HUES64 (cell line): ENCODE data around the gene CXCR2. TPM values are rescaled to one million over a fixed set of nuclear protein-coding genes. Genes with fewer than 3 reads are reported as not detected.

Experiments used
- H3K27ac ChIP-seq: 2 replicates; pipeline ENCODE4 v1.7.0; 2013; ENCODE audit warnings: low read depth, low read length, inconsistent platforms
- H3K27me3 ChIP-seq: 2 replicates; pipeline ENCODE4 v1.6.1; 2013; ENCODE audit warnings: mild to moderate bottlenecking, low read length; ENCODE audit not compliant: insufficient read depth
- H3K36me3 ChIP-seq: 2 replicates; pipeline ENCODE4 v1.6.1; 2013; ENCODE audit warnings: mild to moderate bottlenecking, low read length; ENCODE audit not compliant: insufficient read depth
- H3K4me1 ChIP-seq: 2 replicates; pipeline ENCODE4 v1.6.1; 2013; ENCODE audit warnings: mild to moderate bottlenecking, low read length, moderate library complexity; ENCODE audit not compliant: insufficient read depth
- H3K4me3 ChIP-seq: 2 replicates; pipeline ENCODE4 v1.5.1; 2013; ENCODE audit warnings: mild to moderate bottlenecking, low read length, moderate library complexity
- H3K9ac ChIP-seq: 2 replicates; pipeline ENCODE4 v1.6.1; 2013; ENCODE audit warnings: mild to moderate bottlenecking, low read depth, low read length
- H3K9me3 ChIP-seq: 2 replicates; pipeline ENCODE4 v1.6.1; 2013; ENCODE audit warnings: low read depth, low read length; ENCODE audit not compliant: insufficient read depth
- WGBS: fragments of 150-250, 120-280 bp; methylation state at CpG from one replicate; pipeline ENCODE4 v1.1.7; 2013; ENCODE audit warnings: missing lambda C conversion rate; 5-methylcytosine and 5-hydroxymethylcytosine counted together
- polyA plus RNA-seq, 2 experiments: library from polyadenylated mRNA; stranded (reverse); fragments of 50-300 nt; gene quantifications; one replicate each; pipeline ENCODE4 v1.2.3, GENCODE V29; 2013

The CXCR2 gene
- 0.80 TPM for polyA plus RNA-seq (2013, experiment 1 of 2)
- 0.25 TPM for polyA plus RNA-seq (2013, experiment 2 of 2)

DNA sequence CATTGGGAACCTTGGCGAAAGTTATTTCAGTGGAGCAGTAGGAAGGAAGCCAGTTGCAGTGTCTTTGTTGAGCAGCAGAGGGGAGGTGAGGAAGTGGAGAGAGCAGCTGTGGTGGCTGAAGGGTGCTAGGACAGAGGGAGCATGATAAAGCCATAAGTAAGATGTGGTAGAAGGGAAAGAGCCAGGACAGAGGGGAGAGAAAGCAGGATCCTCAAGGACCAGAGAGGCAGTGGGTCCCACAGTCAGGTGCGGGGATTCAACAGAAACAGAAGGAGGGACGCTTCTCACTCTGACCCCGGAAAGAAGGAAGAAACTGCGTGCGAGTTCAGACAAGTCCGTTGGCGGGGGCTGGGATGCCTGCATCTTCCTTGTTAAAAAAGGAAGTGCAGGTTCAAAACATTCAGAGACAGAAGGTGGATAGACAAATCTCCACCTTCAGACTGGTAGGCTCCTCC, at the start of gene CXCR2:
TSS of gene CXCR2 (plus strand) at position 403 of the 455 bp plus-strand sequence. CDS start 8,774 bp downstream, outside the sequence.
- no peaks in the 10 kb centered on the region for H3K27me3 ChIP-seq
- H3K36me3 ChIP-seq, result no peaks in the 10 kb centered on the region
- WGBS, result 83% methylated on average over 8 of the region's 8 CpGs
- no peak within 1 kb of the TSS for H3K27ac ChIP-seq
- H3K4me1 ChIP-seq, result peaks cover 6% of the 10 kb centered on the region; the same call in 1 of the 2 replicates
- H3K9me3 ChIP-seq, result no peaks in the 10 kb centered on the region
- H3K9ac ChIP-seq, result no peak within 1 kb of the TSS
- H3K4me3 ChIP-seq, result no peak within 1 kb of the TSS

DNA sequence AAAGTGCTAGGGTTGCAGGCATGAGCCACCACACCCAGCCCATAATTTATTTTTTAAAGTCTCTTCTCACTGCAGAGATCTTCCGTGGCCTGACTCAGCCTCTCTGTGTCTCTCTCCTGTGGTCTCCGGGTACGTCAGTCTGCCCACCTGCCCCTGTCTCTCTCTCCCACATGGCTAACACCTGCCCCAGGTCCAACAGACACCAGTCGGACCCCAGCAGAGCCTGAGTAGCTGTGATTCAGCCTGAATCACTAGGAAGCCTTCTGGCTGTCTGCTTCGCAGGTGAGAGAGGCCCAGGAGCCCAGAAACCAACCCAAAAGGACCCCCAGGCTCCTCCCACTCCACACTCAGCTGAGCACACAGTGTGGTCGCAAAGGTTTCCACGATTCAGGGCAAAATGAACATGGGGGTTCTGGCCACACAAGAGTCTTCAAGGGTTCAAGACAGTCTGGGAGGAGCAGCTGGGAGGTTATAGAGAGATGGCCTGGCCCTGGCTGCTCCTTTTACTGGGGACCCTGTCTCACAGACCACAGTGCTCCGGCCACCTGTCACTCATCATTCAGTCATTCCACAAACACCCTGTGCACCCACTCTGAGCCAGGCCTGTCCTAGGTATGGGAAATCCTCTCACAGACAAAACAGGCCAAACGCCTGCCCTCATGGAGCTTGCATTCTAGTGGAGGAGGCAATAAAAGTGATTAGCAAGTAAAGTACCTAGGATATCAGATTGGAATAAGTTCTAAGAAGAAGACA, 48.2 kb upstream of the CXCR2 start:
- Histone ChIP-seq H3K27ac (no peak overlapping the region), H3K27me3 (no peaks in the 10 kb centered on the region), H3K4me1 (no peaks in the 10 kb centered on the region), H3K36me3 (no peaks in the 10 kb centered on the region), H3K4me3 (no peak overlapping the region), H3K9me3 (no peaks in the 10 kb centered on the region), H3K9ac (no peak overlapping the region)
- WGBS, result 86% methylated on average over 9 of the region's 9 CpGs

DNA sequence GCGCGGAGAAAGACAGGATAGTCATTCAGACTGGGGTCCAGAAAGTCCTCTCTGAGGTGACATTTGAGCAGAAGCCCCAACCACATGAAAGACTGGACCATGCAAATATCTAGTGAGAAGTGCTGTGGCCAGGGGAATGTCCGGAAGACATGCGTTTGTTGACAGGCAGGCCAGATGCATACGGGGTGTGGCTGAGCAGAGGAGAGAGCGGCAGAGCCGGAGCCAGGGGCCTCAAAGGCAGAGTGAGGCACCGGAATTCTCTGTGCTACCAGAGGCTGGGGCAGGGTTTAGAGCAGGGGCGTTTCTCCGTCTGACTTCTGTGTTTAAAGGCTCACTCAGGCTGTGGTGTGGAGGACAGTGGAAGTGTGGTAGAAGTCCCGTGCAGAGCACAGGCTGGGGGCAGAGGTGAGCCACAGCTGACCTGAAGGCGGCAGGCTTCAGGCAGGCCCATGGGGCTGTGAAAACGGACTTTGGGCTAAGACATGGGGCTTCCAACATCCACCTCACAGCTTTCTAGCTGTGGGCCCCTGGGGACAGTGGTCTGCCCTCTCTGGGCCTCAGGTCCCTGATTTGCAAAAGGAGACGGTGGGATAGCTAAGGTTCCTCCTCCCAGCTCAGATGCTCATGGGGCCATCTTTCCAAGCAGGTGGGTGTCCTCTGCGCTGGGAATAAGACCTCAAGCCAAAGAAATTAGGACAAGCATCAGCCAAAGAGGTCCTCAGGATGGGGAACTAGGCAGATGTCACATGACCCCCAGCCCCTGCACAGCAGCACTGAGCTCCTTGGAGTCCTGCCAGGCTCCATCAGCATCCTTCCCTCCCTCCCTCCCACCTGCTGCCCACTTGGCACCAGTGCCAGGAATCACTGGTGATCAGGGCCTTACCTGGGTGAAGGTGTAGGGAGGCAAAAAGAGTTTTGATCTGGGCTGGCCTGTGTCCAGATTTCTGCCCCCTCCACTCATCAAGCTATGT, 45.6 kb upstream of the CXCR2 start:
- H3K27ac ChIP-seq, result no peak overlapping the region
- H3K27me3 ChIP-seq, result no peaks in the 10 kb centered on the region
- H3K9ac ChIP-seq, result no peak overlapping the region
- no peak overlapping the region for H3K4me3 ChIP-seq
- H3K9me3 ChIP-seq, result no peaks in the 10 kb centered on the region
- H3K4me1 ChIP-seq, result no peaks in the 10 kb centered on the region
- no peaks in the 10 kb centered on the region for H3K36me3 ChIP-seq
- 78% methylated on average over 15 of the region's 15 CpGs for WGBS

DNA sequence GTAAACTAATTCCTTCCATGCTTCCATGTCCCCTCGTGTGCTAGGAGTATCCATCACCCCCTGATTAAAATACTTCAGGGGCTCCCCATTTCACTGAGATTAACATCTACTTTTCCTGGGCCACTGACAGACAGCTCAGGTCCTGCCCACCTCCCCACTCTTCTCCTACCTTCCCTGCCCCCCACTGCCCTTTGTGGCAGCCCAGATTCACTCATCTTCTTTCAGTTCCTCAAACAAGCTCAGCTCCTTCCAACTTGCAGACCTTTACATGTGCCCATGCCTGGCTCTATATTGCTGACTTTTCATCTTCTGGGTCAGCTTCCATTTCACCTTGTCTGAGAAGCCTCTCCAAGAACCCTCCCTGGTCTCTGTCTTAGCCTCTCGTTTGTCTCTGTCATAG, 44.8 kb upstream of the CXCR2 start:
- Histone ChIP-seq H3K36me3 (no peaks in the 10 kb centered on the region), H3K9me3 (0 out of 2 replicates have a peak, but pooled peaks cover under 1% of the 10 kb centered on the region), H3K27ac (no peak overlapping the region), H3K4me3 (no peak overlapping the region), H3K27me3 (no peaks in the 10 kb centered on the region), H3K4me1 (no peaks in the 10 kb centered on the region), H3K9ac (no peak overlapping the region)
- 89% methylated on average over 1 of the region's 2 CpGs for WGBS

DNA sequence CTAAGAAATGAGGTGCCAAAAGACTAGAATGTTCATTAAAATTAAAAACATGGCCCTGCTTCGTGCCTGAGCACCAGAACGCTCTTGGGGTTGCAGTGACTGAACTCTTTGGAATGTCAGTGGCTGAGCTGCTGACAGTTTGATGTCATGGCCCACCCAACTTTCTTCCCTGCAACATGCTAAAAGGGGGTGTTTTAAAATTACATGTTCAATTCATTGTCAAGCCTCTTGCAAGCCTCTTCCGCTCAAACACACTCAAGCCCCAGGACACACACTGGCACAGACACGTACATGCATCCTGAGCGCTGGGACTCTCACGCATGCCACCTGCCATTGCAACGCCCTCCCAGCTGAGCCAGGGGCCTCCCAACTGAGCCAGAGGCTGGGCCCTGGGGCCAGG, 44.1 kb upstream of the CXCR2 start:
- Histone ChIP-seq H3K36me3 (no peaks in the 10 kb centered on the region), H3K4me1 (no peaks in the 10 kb centered on the region), H3K9me3 (peaks cover 6% of the 10 kb centered on the region), H3K27me3 (no peaks in the 10 kb centered on the region), H3K27ac (no peak overlapping the region), H3K4me3 (no peak overlapping the region), H3K9ac (no peak overlapping the region)
- WGBS, result 79% methylated on average over 7 of the region's 7 CpGs

DNA sequence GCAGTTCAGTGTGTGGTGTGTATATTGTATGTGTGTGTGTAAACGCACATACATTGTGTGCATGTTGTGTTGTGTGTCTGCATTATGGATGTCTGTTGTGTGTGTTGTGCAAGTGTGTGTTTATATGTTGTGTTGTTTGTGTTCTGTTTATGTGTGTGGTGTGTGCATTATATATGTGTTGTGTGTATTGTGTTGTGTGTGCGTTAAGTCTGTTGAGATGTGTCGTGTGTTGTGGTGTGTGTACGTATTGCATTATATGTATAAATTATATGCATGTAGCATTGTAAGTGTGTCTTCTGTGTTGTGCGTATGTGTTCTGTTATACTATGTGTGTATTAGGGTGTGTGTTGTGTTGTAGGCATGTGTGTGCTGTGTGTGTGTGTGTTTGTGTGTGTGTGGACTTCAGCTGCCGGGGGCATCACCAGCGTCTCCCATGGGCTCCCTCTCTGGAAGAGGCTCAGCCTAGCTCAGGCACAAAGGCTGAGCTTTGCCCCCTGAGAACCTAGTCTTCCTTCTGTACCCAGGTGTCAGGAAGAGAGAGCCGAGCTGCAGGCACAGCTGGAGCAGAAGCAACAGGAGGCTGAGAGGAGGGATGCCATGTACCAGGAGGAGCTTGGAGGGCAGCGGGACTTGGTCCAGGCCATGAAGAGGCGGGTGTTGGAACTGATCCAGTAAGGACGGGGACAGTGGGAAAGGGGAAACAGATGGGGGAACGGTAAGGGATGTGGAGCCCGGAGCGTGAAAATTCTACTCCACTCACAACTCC, 43.1 kb upstream of the CXCR2 start:
- Histone ChIP-seq H3K27ac (no peak overlapping the region), H3K9me3 (peaks cover 8% of the 10 kb centered on the region), H3K4me1 (no peaks in the 10 kb centered on the region), H3K4me3 (no peak overlapping the region), H3K36me3 (no peaks in the 10 kb centered on the region), H3K27me3 (no peaks in the 10 kb centered on the region), H3K9ac (no peak overlapping the region)
- 86% methylated on average over 12 of the region's 14 CpGs for WGBS

DNA sequence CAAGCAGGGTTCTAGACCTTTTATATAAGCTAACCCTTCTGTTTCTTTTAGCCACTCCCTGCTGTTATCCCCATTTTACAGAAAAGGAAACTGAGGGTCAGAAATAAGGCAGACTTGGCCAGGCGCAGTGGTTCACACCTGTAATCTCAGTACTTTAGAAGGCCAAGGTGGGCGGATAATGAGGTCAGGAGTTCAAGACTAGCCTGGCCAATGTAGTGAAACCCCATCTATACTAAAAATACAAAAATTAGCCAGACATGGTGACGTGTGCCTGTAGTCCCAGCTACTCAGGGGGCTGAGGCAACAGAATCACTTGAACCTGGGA, 42.5 kb upstream of the CXCR2 start:
- H3K4me3 ChIP-seq, result no peak overlapping the region
- 91% methylated on average over 3 of the region's 3 CpGs for WGBS
- H3K9me3 ChIP-seq, result peaks cover 8% of the 10 kb centered on the region
- H3K27ac ChIP-seq, result no peak overlapping the region
- H3K36me3 ChIP-seq, result no peaks in the 10 kb centered on the region
- no peak overlapping the region for H3K9ac ChIP-seq
- H3K27me3 ChIP-seq, result no peaks in the 10 kb centered on the region
- no peaks in the 10 kb centered on the region for H3K4me1 ChIP-seq

DNA sequence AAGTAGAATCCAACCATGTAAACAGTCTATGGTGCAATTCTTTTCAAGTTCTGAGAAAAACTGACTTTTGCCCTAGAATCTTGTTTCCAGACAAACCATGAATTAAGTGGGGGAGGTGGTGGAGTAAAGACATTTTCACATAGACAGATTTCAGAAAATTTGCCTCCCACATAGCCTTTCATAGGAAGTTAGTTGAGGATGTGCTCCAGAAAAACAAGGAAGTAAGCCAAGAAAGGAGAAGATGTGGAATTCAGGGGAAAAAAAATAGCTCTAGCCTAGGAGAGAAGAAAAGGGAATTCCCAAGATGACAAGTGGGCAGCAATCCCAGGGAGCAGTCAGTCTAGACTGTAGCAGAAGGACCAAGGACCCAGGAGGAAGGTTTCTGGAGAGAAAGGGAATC, 39.4 kb upstream of the CXCR2 start:
- Histone ChIP-seq H3K9me3 (peaks cover 8% of the 10 kb centered on the region), H3K27me3 (no peaks in the 10 kb centered on the region), H3K27ac (no peak overlapping the region)

DNA sequence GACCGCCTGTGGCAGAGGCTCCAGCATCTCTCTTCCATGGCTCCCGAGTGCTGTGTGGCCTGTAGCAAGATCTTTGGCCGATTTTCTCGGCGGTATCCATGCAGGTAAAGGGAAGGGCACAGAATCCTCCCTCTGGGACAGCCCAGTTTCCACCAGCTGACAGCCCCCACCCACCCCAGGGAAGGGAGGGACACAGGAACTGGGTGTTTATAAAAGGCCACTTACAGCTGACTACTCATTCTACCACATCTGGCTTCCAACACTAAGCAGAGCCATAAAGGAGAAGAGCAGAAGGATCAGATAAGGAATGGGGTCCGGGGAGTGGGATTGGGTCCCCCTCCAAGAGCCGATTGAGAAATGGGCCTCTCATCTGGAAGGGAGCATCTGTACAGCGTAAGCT, 36.6 kb upstream of the CXCR2 start:
- H3K27ac ChIP-seq, result no peak overlapping the region
- H3K4me3 ChIP-seq, result no peak overlapping the region
- H3K9ac ChIP-seq, result no peak overlapping the region
- H3K27me3 ChIP-seq, result no peaks in the 10 kb centered on the region
- no peaks in the 10 kb centered on the region for H3K4me1 ChIP-seq
- 87% methylated on average over 8 of the region's 8 CpGs for WGBS
- H3K36me3 ChIP-seq, result no peaks in the 10 kb centered on the region
- peaks cover 8% of the 10 kb centered on the region for H3K9me3 ChIP-seq

More for the DNA sequence above, 39.4 kb upstream of the CXCR2 start:
- Histone ChIP-seq H3K4me1 (no peaks in the 10 kb centered on the region), H3K4me3 (no peak overlapping the region), H3K36me3 (no peaks in the 10 kb centered on the region), H3K9ac (no peak overlapping the region)

DNA sequence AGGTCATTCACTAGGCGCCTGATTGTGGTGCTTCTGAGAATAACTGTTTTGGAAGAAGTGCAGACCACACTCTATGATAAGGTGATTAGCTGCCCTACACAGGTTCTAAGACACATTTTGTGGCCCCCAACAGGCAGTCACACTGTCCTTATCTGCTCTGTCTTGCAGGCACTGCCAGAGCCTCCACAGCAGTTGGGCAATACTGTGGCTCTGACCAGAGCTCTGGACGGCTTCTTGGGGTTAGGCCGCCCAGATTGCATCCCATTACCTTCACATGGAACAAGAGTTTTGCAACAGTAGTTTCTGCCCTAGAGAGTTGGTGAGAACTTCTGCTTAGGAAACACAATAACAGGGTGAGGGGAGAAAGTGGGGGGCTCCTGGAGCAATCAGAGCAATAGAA, 34.1 kb upstream of the CXCR2 start:
- Histone ChIP-seq H3K27me3 (no peaks in the 10 kb centered on the region), H3K9ac (no peak overlapping the region), H3K9me3 (peaks cover under 1% of the 10 kb centered on the region), H3K4me3 (no peak overlapping the region), H3K27ac (no peak overlapping the region), H3K4me1 (no peaks in the 10 kb centered on the region), H3K36me3 (no peaks in the 10 kb centered on the region)
- WGBS, result 95% methylated on average over 3 of the region's 3 CpGs

DNA sequence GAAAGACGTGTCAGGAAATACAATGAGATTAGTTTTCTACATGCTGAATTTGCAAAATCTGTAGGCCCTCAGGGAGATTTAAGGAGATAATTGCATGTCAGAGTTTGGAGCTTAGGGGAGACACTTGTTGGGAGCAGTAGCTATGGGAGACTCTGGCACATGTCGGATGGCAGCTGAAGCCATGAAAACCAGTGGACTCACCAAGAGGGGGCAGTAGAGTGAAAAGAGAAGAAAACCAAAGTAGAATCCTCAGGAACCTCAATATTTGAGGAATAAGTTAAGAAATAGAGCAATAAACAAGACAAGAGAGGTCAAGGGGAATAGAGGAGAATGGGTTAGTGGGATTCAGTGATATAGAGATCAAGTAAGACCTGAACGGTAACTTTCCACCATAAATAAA, 31.9 kb upstream of the CXCR2 start:
- Histone ChIP-seq H3K9me3 (no peaks in the 10 kb centered on the region), H3K4me1 (no peaks in the 10 kb centered on the region), H3K27ac (no peak overlapping the region), H3K9ac (no peak overlapping the region), H3K4me3 (no peak overlapping the region), H3K36me3 (no peaks in the 10 kb centered on the region), H3K27me3 (no peaks in the 10 kb centered on the region)
- 80% methylated on average over 2 of the region's 3 CpGs for WGBS
